Effector memory CD4-positive, alpha-beta T cell (primary cell): ENCODE measurements around the gene FAM240A.

Experiments
- DNase-seq, 3 donors: peaks; one replicate each; pipeline ENCODE4 v3.0.0-alpha.2; 2020
- H3K27ac ChIP-seq: 2 replicates; pipeline ENCODE4 v1.7.0; 2013; ENCODE audit warnings: mild to moderate bottlenecking, low read length, moderate library complexity; ENCODE audit not compliant: insufficient read depth, poor library complexity, severe bottlenecking
- H3K27me3 ChIP-seq: replicated peaks from 2 replicates; pipeline ENCODE4 v1.7.0; 2013; ENCODE audit warnings: mild to moderate bottlenecking, low read length; ENCODE audit not compliant: insufficient read depth, control insufficient read depth, poor library complexity, severe bottlenecking
- H3K36me3 ChIP-seq: 2 replicates; pipeline ENCODE4 v1.7.0; 2013; ENCODE audit warnings: mild to moderate bottlenecking, low read length, moderate library complexity; ENCODE audit not compliant: control insufficient read depth, insufficient read depth
- H3K4me1 ChIP-seq: 2 replicates; pipeline ENCODE4 v1.7.0; 2013; ENCODE audit warnings: low read length, mild to moderate bottlenecking; ENCODE audit not compliant: control insufficient read depth, insufficient read depth, poor library complexity, severe bottlenecking
- H3K4me3 ChIP-seq: 2 replicates; pipeline ENCODE4 v1.7.0; 2013; ENCODE audit warnings: low read length, low read depth, mild to moderate bottlenecking; ENCODE audit not compliant: insufficient read depth, poor library complexity, severe bottlenecking
- H3K9me3 ChIP-seq: 2 replicates; pipeline ENCODE4 v1.7.0; 2013; ENCODE audit warnings: mild to moderate bottlenecking, low read length, moderate library complexity; ENCODE audit not compliant: control insufficient read depth

Gene FAM240A

GRCh38 chr3:46609212-46609721 lies 3.1 kb upstream of the FAM240A start:
- Histone ChIP-seq H3K9me3 (no peaks in the 10 kb centered on the region), H3K27me3 (no peaks in the 10 kb centered on the region), H3K4me1 (no peaks in the 10 kb centered on the region), H3K36me3 (no peaks in the 10 kb centered on the region), H3K27ac (no peak overlapping the region), H3K4me3 (no peak overlapping the region)
- no peak for DNase-seq

- no peaks in the 10 kb centered on the region for H3K36me3 ChIP-seq
- no peak overlapping the region for H3K27ac ChIP-seq
- H3K27me3 ChIP-seq: no peaks in the 10 kb centered on the region
- H3K9me3 ChIP-seq: no peaks in the 10 kb centered on the region
- no peak overlapping the region for H3K4me3 ChIP-seq
- no peaks in the 10 kb centered on the region for H3K4me1 ChIP-seq
- no peak for DNase-seq
Observed at GRCh38 chr3:46609944-46610722, 2.2 kb upstream of the FAM240A start.

DNA sequence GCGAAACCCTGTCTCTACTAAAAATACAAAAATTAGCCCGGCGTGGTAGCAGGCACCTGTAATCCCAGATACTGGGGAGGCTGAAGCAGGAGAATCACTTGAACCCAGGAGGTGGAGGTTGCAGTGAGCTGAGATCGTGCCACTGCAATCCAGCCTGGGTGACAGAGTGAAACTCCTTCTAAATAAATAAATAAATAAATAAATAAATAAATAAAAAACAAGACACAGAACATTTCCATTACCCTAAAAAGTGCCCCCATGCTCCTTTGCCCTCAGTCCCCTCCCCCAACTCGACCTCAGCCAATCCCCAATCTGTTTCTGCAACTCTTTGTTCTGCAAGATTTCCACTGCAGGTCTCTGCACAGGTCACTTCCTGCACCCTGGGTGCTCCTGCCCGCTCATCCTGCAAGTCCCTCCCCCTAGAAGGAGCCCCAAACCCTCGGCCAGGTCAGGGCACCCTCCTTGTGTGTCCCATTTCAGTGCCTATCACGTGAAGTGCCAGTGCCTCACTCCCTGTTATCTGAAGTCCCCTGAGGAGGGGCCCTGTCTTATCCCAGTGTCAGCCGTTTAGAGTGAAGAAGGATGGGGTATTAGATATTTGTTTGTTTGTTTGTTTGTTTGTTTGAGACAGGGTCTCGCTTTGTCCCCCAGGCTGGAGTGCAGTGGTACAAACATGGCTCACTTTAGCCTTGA lies 1.1 kb downstream of the FAM240A start:
- H3K27ac ChIP-seq: no peak overlapping the region
- no peaks in the 10 kb centered on the region for H3K9me3 ChIP-seq
- H3K4me3 ChIP-seq: no peak overlapping the region
- no peak for DNase-seq
- no peaks in the 10 kb centered on the region for H3K27me3 ChIP-seq
- H3K4me1 ChIP-seq: no peaks in the 10 kb centered on the region
- no peaks in the 10 kb centered on the region for H3K36me3 ChIP-seq

GRCh38 chr3:46614431-46614830 lies 2.1 kb downstream of the FAM240A start:
- no peak for DNase-seq
- Histone ChIP-seq H3K27ac (no peak overlapping the region), H3K4me1 (no peaks in the 10 kb centered on the region), H3K36me3 (no peaks in the 10 kb centered on the region), H3K9me3 (no peaks in the 10 kb centered on the region), H3K4me3 (no peak overlapping the region), H3K27me3 (no peaks in the 10 kb centered on the region)

DNA sequence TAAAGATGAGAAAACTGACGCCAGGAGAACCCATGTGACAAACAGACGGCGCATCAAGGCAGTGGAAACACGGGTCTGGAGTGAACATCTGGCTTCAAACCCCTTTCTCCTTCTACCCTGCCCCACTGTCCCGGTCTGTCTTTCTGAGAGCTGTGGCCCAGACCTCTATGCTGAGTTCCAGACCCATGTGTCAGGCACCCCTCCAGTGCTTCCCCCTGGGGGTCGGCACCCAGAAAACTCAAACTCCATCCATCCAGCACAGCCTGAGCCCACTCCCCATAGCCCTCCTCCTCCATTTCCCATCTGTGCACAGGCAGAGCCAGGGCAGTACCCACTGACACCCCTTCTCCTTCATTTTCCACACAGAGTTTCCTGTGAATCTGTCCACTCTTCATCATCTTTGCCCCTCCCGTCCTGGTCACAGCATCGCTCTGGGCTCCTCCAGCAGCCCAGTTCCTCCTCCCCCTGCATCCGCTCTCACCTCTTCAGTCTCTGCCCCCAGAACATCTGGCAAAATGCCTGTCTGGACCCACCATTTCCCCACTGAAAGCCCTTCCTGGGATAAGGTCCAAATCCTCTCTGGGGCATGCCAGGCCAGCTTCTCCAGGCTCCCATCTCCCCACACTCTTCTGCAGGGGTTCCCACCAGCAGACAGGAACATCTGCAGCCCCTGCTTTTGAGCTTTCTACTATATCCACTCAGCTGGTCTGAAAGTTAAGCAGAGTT lies 2.9 kb downstream of the FAM240A start:
- DNase-seq: no peak
- no peaks in the 10 kb centered on the region for H3K36me3 ChIP-seq
- no peaks in the 10 kb centered on the region for H3K27me3 ChIP-seq
- H3K9me3 ChIP-seq: no peaks in the 10 kb centered on the region
- H3K27ac ChIP-seq: no peak overlapping the region
- no peak overlapping the region for H3K4me3 ChIP-seq
- H3K4me1 ChIP-seq: no peaks in the 10 kb centered on the region

- no peak overlapping the region for H3K27ac ChIP-seq
- no peaks in the 10 kb centered on the region for H3K36me3 ChIP-seq
- H3K4me1 ChIP-seq: no peaks in the 10 kb centered on the region
- no peak overlapping the region for H3K4me3 ChIP-seq
- H3K27me3 ChIP-seq: no peaks in the 10 kb centered on the region
- DNase-seq: no peak
- H3K9me3 ChIP-seq: no peaks in the 10 kb centered on the region
Observed at GRCh38 chr3:46615976-46616375, 3.7 kb downstream of the FAM240A start.

GRCh38 chr3:46617941-46618340 lies 5.6 kb downstream of the FAM240A start:
- DNase-seq: no peak
- Histone ChIP-seq H3K27me3 (no peaks in the 10 kb centered on the region), H3K4me1 (no peaks in the 10 kb centered on the region), H3K27ac (no peak overlapping the region), H3K36me3 (no peaks in the 10 kb centered on the region), H3K9me3 (no peaks in the 10 kb centered on the region), H3K4me3 (no peak overlapping the region)

DNA sequence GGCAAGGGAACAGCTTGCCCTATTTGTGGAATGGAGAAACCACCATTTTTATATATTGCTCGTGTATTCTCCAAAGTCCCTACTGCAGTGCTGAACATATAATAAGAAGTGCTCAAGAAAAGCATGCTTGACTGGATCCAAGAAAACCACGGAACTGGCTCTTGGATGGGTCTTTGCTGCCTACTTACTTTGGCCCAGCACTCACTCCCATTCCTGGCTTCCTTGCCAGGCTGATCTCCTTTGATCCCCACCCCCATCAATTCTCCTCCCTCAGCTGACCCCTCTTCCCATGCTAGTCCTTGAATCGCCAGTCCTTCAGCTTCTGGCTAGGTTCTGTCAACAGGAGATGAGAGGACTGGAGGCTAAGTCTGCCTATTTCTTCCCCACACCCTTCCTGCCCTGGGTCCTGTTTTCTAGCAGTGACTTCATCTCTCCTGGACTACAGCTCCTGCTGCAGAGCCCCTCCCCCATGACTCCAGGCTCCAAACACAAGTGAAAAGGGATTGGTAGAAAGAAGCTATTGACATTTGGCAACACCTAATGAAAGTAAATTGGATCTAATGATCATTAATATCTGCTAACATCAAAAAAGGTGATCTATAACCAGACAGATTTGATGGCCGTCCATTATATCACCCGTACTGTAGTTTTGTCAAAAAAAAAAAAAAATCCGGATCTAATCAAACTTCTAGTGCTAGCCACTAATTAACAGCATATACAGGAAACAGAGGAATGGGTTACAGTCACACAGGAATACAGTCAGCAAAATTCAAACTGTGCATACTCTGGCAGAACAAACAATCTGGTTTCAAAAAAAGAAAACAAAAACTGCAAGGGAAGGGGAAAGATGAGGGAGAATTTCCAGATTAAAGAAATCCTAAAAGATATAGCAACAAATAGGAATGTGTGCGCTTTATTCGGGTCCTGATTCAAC lies 7.8 kb downstream of the FAM240A start:
- Histone ChIP-seq H3K27ac (no peak overlapping the region), H3K4me3 (no peak overlapping the region), H3K36me3 (no peaks in the 10 kb centered on the region), H3K27me3 (no peaks in the 10 kb centered on the region), H3K9me3 (no peaks in the 10 kb centered on the region), H3K4me1 (no peaks in the 10 kb centered on the region)
- DNase-seq: no peak

GRCh38 chr3:46624533-46624932 lies 12.2 kb downstream of the FAM240A start:
- DNase-seq: no peak
- no peaks in the 10 kb centered on the region for H3K9me3 ChIP-seq
- H3K36me3 ChIP-seq: no peaks in the 10 kb centered on the region
- no peak overlapping the region for H3K4me3 ChIP-seq
- H3K27me3 ChIP-seq: no peaks in the 10 kb centered on the region
- H3K27ac ChIP-seq: no peak overlapping the region
- no peaks in the 10 kb centered on the region for H3K4me1 ChIP-seq
